Hepatic stellate cell (primary cell): ENCODE data around the gene SMIM5.
"Not testable (repeated sequence)": the region's sequence is repeated elsewhere in the genome, so short reads cannot be mapped to it uniquely, and the experiment has no call there.

Source experiments
- DNase-seq: peaks from one replicate; pipeline ENCODE4 v3.0.0; 2011; ENCODE audit warnings: low spot score

The SMIM5 gene

DNA sequence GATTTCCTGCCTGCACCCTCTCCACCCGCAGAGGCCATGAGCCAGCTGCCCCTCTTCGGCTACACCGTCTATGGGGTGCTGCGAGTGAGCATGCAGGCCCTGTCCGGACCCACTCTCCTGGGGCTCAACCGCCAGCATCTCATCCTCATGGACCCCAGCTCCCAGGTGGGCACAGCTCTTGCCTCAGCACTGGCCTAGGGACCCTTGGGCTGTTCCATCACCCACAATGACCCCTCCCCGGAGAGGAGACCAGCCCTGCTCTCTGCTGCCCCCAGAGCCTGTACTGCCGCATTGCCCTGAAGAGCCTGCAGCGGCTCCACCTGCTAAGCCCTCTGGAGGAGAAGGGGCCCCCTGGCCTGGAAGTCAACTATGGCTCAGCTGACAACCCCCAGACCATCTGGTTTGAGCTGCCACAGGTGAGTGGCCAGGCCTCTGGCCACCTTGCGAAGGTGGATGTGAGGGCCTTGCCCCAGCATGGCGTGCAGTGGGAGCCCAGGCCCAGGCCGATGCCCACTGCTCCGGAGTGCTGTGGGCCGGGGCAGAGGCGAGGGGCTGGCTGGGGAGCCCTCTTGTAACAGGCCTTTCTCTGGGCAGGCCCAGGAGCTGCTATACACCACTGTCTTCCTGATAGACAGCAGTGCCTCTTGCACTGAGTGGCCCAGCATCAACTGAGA, 7.3 kb upstream of the SMIM5 start:
- peak; percentile 77 for DNase-seq

DNA sequence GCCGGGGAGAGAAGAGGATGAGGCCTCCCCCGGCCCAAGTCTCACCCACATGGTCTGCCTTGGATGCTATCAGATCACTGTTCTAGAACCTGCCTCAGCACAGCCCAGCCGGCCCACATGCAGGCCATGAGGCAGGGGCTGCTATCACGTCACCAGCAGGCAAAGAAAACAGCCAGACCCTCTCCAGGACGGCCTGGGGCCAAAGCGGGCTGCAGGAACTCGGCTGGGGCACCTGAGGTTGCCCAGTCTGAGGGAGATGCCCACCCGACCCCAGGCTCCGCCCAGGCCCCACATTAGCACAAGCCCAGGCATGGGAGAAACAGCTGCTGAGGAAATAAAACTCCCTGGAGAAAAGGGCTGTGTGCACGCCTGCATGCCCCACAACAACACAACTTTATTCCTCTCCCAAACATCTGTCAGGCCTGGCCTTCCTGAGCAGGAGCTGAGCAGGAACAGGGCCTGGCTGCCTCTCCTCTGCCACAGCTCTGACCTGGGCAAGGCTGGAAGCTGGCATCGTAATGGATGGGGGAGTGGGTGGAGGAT, 6.7 kb upstream of the SMIM5 start:
- DNase-seq: no peak

DNA sequence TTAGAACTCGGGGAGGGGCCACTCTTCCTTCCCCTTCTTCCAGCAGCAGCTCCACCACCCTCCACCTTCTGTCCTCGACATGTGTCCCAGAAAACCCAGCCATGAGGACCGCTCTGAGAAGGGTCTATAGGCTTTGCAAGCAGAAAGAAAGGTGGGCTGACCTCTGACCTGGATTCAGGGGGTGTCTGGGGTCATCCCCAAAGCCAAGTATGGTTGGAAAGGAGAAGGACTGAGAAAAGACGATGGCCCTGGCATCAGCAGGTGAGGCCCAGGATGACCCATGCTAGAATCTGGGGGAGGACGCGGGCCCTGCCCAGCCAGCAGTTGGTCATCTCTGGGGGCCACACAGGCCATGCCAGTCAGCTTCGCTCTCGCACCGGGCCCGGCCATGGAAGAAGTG, 6.1 kb upstream of the SMIM5 start:
- DNase-seq: no peak

DNA sequence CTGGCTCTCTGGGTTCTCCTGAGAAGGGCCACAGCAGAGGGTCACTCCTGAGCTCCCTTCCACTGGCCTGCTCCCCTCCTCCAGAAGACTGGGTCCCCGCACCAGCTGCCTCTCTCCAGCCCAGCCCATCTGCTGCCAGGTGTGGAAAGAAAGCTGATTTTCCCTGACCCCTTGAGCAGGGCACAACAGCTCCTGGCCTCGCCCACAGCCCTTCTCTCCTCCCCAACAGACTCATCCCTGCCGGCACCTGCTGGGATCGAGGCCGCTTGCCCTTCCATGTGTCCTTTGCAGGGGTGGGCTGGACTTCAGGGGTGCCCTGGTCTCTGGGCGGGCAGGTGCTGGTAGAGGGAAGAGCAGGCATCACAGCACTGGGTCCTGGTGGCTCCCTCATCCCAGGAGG, 4.8 kb upstream of the SMIM5 start:
- DNase-seq: no peak

DNA sequence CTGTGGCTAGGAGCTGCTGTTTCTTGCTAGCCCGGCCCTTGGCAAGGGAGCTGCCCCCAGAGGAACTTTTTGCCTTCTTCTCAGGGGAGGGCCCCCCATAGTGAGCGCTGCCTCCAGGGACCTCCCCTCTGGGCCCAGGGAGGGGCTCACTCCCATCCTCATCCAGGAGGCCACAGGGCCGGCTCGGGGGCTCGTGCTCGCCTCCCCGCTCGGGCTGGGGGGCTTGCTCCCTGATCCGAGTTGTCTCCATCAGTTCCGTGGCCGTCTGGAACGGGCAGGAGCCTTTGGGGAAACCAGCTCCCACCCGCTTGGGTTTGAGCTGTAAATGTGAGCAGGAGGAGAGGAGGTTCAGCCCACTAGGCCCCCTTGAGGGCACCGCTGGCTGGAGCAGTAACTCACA, 4.1 kb upstream of the SMIM5 start:
- no peak for DNase-seq

DNA sequence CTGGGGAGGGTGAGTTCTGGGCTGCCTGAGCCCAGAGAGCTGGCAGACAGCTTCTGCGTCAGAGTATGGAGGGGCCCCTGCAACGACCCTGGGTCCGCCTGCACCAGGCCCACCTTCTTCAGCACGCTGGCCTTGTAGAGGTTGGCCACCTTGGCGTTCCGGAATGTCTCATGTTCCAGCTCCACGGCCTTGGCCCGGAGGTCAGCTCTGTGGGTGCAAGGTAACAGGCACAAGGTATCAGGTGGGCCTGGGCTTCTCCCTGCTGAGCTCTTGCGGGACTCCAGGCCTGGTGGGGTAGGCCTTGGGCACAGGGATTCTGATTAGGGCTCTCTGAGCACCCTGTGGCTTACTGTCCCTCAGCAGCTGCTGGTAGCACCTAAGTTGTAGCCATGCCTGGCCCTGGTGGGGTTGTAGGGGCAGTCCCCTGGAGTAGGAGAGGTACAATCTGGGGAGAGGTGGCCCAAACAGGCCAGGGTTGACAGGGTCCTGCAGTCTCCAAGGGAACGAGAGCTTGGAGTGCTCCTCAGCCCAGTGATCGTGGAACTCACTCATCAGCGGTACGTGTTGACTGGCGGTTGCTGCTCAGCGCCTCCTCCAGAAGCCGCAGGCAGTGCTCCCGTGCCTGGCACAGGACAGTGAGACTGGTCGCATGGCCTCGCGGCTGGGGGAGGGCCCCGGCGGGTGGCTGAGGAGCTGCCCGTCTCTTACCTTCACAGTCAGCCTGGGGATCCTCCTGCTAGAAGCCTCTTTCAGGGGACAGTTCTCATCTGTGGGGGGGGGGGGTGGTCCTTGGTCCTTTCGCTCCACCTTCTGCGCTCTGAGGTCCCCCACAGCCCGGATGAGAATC, 2.9 kb upstream of the SMIM5 start:
- no peak for DNase-seq

DNA sequence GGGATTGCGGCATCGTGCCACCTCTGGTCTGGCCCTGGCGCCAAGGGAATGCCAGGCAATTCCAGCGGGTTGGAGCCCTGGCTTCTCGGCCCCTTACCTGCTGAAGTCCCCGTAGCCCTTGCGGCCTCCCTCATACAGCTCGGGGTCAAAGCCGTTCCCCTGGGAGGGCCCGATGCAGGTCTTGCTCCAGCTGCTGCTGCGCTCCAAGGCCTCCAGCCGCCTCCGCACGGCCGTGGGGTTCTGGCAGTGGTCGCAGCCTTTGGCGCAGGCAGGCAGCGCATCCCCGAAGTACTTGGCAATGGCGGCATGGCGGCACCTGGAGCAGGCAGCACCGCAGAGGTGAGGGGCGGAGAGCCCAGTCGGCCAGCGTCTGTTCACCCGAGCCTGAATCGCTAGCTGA, 1.9 kb upstream of the SMIM5 start:
- no peak for DNase-seq

DNA sequence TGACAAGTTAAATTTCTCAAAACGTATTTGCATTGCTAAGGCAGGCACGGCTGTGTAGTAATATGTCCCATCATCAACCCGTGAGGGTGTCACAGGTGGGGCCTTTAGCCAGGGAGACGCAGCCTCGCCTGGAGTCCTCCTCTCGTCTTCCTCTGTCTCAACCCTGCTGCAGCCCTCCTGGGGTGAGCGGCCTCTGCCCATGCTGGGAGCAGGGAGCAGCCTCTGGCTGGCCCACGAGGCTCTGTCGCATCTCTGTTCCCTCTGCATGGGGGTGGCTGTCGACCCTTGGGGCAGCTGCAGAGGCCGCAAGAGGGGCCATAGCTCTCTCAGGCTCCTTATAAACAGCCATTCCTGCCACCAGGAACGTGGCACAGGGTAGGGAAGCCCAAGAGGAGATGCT, 806 bp upstream of the SMIM5 start:
- no peak for DNase-seq

DNA sequence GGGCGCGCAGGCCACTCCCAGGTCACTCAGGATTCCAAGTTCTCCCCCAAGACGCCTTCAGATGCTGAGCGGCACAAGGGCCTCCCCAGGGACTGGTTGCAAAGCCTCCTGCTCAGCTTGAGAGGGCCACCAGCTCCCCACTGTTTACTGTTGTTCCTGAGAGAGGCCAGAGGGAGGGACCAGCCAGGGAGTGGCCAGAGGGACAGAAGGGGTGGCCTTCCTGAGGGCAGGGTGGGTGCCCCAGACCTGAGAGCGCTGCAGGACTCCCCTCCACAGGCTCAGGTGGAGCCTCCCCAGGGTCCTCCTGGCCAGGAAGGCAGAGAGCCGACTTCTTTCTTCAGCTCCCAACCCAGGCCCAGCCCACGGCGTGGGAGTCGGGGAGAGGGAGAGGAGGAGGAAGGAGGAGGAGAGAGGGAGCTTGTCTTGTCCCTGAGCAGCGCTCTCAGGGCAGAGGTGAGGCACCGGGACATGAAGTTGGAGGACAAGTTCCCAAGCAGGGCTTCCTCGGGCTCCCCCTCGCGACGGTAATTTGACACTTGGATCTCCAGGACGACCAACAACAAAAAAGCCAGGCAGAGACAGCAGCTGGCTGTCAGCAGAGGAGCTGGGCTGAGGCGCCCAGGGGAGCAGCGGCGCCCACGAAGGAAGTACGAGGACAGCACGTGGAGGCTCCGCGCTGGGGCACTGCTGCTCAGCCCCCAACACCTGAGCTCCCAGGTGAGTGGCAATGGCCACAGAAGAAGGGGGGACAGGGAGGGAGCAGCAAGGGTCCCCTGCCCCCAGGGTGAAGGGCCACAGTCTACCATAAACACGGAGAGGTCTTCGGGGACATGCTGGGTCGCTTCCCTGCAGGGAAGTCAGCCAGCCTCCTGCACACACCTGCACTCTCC, 497 bp downstream of the SMIM5 start:
- peak; percentile 98 for DNase-seq

DNA sequence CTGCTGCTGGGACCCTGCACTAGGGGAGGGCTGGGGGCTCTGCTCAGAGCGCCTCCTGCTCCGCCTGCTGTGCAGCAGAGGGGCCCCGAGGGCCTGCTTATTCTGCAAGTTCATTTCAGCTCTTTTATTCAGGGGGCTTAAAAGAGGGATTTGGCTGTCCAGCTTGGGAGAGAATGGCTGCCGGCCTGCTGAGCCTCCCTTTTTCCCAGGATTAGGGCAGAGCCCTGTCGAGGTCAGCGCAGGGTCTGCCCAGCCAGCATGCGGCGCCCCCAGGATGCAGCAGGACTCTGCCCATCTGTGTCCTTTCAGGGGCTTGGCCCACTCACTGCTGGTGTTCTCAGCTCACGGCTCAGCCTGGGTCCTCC, 1.1 kb downstream of the SMIM5 start:
- no peak for DNase-seq

DNA sequence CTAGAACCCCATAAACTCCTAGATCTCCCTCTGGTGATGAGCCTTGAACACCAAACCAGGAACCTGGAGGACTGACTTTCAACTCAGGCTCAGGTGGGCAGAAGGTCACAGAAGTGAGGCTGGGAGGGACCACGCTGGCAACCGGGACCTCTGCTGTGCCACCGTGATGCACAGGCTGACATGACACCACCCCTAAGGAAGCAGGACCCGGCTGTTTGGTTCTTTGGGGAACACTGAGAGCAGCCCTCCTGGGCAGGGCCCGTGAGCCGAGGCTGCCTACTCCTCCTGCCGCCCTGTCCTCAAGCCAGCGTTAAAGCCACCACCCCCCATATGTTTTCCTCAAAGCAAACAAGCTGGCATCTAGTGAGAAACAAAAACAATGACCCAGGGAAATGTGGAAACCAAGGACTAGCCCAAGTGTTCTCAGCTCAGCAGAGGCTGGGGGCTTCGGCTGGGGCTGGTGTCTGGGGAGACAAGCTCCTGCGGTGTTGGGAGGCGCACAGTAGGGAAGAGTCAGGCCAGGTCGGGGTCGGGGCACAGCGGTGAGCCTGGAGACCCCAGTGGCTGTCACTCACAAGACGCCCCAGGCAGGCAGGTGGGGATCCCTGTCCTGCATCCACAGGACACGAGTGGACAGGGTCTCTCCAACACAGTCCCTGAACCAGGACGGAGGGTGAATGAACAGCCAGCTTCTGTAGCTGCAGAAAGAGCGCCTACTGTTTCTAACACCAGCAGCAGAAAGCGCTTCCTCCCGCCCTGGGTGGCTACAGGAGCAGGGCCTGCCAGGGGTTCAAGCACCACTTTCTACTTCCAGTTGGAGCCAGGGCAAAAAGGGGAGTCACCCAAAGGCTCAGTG, 1.7 kb downstream of the SMIM5 start:
- DNase-seq: no peak

DNA sequence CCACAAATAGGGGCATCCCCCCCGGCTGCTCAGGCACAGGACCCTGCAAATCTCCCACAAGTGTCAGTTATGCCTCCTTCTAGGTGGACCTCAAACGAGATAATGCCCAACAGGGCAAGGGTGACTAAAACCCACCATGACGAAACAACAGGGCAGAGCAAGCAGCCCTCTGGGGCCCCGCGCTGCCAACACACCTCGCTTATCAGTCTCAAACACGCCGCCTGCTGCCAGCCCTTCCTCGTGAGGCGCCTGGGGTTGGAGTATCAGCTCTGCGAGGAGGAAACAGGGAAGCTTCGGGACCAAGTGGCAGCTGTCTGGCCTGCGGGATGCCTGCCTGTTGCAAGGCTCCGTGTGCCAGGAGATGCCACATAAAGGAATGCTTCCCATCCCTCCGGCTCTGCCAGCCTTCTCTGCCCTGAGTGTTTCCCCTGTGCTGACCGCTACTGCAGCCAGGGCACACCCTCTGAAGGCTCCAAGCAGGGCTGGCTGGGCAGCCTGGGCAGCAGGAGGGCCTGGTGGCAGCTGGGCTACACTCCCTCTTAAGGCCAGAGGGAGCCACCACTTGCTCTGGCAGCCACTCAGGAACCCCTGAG, 2.5 kb downstream of the SMIM5 start:
- DNase-seq: no peak

DNA sequence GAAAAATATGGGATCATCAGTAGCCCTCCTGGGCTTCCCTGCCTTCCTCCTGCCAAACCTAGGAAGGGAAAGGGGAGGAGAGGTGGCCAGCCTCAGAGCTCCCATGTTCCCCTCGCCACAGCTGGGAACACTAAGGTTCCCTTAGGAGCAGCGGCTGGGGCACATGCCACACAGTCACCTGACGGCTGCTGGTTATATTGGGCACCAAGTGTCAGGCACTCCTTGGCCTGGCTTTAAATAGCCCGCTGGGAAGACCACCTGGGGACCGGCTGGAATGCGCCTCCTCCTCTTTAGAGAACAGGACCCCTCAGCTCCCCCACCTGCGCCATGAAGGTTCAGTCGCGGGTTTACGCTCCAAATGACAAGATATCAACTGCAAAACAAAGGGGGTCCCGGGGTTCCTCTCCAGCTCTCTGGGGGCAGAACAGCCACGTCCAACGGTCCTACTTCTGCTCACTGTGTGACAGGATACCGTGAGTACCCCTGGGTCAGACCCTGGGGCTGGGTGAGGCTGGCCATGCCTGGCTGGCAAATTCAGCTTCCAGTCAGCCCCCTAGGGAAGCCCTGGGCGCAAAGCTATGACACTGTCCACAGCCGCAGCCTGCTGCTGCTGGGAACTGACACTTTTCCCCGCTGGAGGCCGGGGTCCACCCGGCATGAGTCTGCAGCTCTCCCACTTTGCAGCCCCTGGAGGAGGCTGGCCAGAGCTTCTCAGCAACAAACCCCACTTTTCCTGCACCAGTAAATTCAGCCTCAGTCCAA, 3.3 kb downstream of the SMIM5 start:
- DNase-seq: no peak

DNA sequence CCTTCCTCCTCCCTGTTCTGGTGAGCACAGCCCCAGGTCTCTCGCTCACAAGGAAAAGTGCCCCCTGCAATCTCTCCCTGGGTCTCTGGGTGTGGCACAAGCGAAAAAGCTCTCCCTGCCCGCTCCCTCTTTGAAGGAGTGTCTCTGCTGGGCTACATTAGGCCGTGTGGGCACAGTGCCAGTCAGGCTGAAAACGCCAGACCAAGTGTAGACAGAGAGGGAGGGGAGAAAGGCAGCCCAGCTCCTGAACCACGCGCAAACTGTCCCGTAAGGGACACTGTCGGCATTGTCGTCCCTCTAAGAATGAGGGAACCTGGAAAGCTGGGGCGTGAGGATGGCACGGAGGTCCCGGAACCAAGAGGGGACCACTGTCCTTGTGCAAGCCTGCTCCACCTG, 3.9 kb downstream of the SMIM5 start:
- no peak for DNase-seq

DNA sequence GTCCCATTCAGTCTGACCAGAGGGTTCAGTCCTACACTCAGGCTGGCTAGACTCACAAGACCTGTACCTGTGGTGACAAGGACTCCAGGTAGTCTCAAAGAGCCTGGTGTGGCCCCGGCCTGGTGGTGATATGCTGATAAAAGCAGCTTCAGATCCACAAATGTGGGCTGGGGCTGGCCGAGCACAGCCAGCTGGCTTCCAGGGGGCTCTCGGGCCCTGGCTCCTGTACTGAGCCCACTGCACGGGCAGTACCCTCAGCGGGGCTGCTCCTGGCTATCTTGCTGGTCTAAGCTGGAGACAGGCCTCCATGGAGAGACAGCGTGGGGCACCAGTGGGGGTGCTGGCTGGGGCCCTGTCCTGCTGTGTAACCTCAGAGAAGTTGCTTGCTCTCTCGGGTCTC, 4.3 kb downstream of the SMIM5 start:
- no peak for DNase-seq

DNA sequence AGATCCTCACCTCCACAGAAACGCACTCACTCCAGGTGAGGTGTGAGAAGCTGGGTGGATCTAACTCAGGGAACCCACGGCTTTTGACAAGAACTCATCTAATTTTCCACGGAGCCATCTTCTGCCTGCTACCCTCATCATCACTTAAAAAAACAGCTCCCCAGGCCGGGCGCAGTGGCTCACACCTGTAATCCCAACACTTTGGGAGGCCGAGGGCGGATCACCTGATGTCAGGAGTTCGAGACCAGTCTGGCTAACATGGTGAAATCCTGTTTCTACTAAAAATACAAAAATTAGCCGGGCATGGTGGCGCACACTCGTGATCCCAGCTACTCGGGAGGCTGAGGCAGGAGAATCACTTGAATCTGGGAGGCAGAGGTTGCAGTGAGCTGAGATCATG, 4.8 kb downstream of the SMIM5 start:
- DNase-seq: not testable (repeated sequence)

DNA sequence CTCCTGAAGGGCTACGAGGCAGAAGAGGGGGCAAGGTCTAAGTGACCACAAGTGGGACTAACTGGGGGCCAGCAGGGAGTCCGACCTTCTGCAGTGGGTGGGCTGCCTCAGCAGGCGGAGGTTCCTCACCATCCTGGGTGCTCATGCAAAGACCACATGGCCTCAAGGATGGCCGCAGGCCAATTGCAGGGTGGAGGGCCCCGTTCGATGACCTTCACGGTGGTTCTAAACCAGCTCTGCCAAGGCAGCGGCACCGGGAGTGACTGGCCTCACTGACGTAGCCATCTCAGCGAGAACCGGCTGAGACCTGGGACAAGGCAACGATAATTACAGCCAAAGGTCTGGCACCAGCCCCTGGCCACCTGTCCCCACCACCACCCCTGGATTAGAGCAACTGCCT, 5.7 kb downstream of the SMIM5 start:
- DNase-seq: no peak

DNA sequence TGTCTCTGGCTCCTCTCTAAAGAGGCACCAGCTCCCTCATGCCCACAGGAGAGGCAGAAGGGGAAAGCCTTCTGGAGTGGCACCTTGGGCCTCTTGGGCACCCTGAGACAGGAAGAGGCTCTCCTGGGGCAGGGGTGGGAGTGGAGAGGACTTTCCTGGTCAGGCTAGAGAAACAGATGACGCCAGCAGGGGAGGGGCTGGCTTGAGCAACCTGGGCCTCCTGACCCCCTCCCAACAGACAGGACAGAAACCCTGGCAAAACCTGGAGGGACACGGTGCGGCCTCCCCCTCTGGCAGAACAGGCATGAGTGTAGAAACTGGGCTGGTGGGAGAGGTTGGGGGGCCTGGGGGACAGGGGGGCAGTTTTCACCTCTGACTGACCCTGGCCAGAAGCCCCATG, 6.1 kb downstream of the SMIM5 start:
- no peak for DNase-seq

DNA sequence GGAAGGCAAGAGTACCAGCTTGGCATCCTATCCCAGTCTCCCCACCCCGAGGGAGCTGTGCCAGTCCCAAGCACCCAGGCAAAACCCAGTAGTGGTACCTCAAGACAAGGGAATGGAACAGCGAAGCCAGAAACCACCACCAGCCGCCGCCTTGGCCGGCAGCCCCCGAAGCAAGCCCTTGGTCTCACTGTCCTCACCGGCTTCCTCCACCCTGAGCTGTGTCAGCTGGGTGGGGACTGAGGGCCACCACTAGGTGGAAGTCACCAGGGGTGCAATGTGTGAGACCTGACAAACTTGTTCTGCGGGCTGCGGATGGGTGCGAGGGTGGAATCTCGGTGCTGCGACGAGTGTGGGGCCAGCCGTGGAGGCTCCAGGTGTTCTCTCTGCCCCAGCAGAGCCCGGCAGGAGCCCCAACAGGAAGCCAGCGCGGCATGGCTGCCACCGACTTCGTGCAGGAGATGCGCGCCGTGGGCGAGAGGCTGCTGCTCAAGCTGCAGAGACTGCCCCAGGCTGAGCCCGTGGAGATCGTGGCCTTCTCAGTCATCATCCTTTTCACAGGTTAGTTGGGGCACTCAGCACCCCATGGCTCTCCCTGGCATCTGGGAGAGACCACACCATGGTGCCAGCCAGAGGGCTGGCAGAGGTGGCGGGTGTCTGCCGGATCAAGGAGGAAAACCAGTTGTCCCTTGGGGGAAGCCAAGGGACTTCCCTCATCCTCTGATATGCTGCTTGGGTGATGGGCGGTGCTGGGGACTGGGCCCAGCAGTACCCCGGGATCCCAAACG, 6.7 kb downstream of the SMIM5 start:
- no peak for DNase-seq
